Endometrial microvascular endothelial cells (primary cell): ENCODE data around the gene EXOSC5. TPM values are rescaled to one million over a fixed set of nuclear protein-coding genes. Genes with fewer than 3 reads are reported as not detected.

Experiments
- total RNA-seq: library from RNA; depleted of rRNA; stranded (reverse); fragments of >200 nt; gene quantifications from one replicate; pipeline ENCODE4 v1.2.3, GENCODE V29; 2015; ENCODE audit errors: inconsistent ontology term

The EXOSC5 gene
- total RNA-seq, 1 donor from 2014 or later, result 46.1 TPM

Other genes starting within 250 kb of the EXOSC5 start
- 7.0 TPM for gene CYP2S1, start 204.1 kb downstream of the EXOSC5 start, total RNA-seq
- 270 TPM for gene AXL, start 178.1 kb downstream of the EXOSC5 start, total RNA-seq
- gene HNRNPUL1, start 133.0 kb downstream of the EXOSC5 start, total RNA-seq, result 141 TPM
- gene CCDC97, start 87.2 kb downstream of the EXOSC5 start, total RNA-seq, result 14.3 TPM
- 31.8 TPM for gene TGFB1, start 43.4 kb downstream of the EXOSC5 start, total RNA-seq
- gene B9D2, start 33.2 kb downstream of the EXOSC5 start, total RNA-seq, result 11.5 TPM
- 3.2 TPM for gene TMEM91, start 20.8 kb downstream of the EXOSC5 start, total RNA-seq
- 50.5 TPM for gene BCKDHA, start 459 bp upstream of the EXOSC5 start, total RNA-seq
- 2.3 TPM for gene B3GNT8, start 30.0 kb upstream of the EXOSC5 start, total RNA-seq
- gene DMAC2, start 42.6 kb upstream of the EXOSC5 start, total RNA-seq, result 74.0 TPM
- gene ERICH4, start 45.8 kb upstream of the EXOSC5 start, total RNA-seq, result not detected
- 1.5 TPM for gene CEACAM21, start 178.8 kb upstream of the EXOSC5 start, total RNA-seq
- gene CEACAM4, start 229.7 kb upstream of the EXOSC5 start, total RNA-seq, result not detected